Measurements from ENCODE around the gene SSBP2. TPM values are rescaled to one million over a fixed set of nuclear protein-coding genes. Genes with fewer than 3 reads are reported as not detected.

SSBP2 gene
- total RNA-seq, 1 donor from 2014 or later, result 85.2 TPM

GRCh38 chr5:81776258-81776657, 25.4 kb upstream of the SSBP2 start:
- Mint-ChIP-seq H3K27me3 (no peaks in the 10 kb centered on the region), H3K27ac (peak overlapping the region; percentile 14), H3K36me3 (no peaks in the 10 kb centered on the region), H3K4me1 (ENCODE audit: unreplicated experiment) (peaks cover 23% of the 10 kb centered on the region), H3K4me3 (no peak overlapping the region), H3K9me3 (peaks cover 17% of the 10 kb centered on the region)
- no peak for DNase-seq (ENCODE audit: extremely low spot score, unreplicated experiment)
- TF ChIP-seq, protein P1, sequence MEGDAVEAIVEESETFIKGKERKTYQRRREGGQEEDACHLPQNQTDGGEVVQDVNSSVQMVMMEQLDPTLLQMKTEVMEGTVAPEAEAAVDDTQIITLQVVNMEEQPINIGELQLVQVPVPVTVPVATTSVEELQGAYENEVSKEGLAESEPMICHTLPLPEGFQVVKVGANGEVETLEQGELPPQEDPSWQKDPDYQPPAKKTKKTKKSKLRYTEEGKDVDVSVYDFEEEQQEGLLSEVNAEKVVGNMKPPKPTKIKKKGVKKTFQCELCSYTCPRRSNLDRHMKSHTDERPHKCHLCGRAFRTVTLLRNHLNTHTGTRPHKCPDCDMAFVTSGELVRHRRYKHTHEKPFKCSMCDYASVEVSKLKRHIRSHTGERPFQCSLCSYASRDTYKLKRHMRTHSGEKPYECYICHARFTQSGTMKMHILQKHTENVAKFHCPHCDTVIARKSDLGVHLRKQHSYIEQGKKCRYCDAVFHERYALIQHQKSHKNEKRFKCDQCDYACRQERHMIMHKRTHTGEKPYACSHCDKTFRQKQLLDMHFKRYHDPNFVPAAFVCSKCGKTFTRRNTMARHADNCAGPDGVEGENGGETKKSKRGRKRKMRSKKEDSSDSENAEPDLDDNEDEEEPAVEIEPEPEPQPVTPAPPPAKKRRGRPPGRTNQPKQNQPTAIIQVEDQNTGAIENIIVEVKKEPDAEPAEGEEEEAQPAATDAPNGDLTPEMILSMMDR (conservative IDR thresholded peaks at IDR 0.05), result no peak

- H3K9me3 Mint-ChIP-seq, result peaks cover 23% of the 10 kb centered on the region
- no peak overlapping the region for H3K4me3 Mint-ChIP-seq
- TF ChIP-seq, protein P1 (conservative IDR thresholded peaks at IDR 0.05), result no peak
- H3K27me3 Mint-ChIP-seq, result no peaks in the 10 kb centered on the region
- DNase-seq (ENCODE audit: extremely low spot score, unreplicated experiment), result no peak
- no peak overlapping the region for H3K27ac Mint-ChIP-seq
- peaks cover 19% of the 10 kb centered on the region for H3K4me1 Mint-ChIP-seq (ENCODE audit: unreplicated experiment)
- no peaks in the 10 kb centered on the region for H3K36me3 Mint-ChIP-seq
These were observed 23.5 kb upstream of the SSBP2 start for GRCh38 chr5:81774374-81774773.

DNA sequence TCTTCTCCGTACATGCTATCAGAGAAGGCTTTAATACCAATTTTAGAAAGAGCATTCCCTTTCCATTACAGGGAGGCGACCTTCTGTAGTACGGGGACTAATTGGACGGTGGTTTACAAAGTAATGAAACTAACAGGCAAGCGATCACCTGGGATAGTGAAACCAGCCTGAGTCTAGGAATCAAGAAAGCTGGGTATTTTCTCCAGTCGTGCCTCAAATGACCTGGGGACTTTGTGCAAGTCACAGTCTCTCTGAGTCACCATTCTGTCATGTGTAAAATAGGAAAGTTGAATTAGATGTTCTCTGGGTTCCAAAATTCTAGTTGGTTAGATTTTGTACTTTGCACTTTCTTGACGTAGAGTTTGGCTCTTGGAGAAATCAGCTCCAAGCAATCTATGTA, 22.7 kb upstream of the SSBP2 start:
- no peak for DNase-seq (ENCODE audit: extremely low spot score, unreplicated experiment)
- peaks cover 23% of the 10 kb centered on the region for H3K9me3 Mint-ChIP-seq
- H3K4me1 Mint-ChIP-seq (ENCODE audit: unreplicated experiment), result peaks cover 17% of the 10 kb centered on the region
- no peaks in the 10 kb centered on the region for H3K36me3 Mint-ChIP-seq
- no peak overlapping the region for H3K27ac Mint-ChIP-seq
- TF ChIP-seq, protein P1 (conservative IDR thresholded peaks at IDR 0.05), result no peak
- no peaks in the 10 kb centered on the region for H3K27me3 Mint-ChIP-seq
- H3K4me3 Mint-ChIP-seq, result no peak overlapping the region

GRCh38 chr5:81773161-81773560, 22.3 kb upstream of the SSBP2 start:
- Mint-ChIP-seq H3K9me3 (peaks cover 23% of the 10 kb centered on the region), H3K4me1 (ENCODE audit: unreplicated experiment) (peaks cover 13% of the 10 kb centered on the region), H3K27ac (no peak overlapping the region), H3K36me3 (no peaks in the 10 kb centered on the region), H3K27me3 (no peaks in the 10 kb centered on the region), H3K4me3 (no peak overlapping the region)
- no peak for DNase-seq (ENCODE audit: extremely low spot score, unreplicated experiment)
- TF ChIP-seq, protein P1 (conservative IDR thresholded peaks at IDR 0.05), result no peak

GRCh38 chr5:81772488-81772887, 21.6 kb upstream of the SSBP2 start:
- no peak overlapping the region for H3K27ac Mint-ChIP-seq
- no peaks in the 10 kb centered on the region for H3K27me3 Mint-ChIP-seq
- no peak for DNase-seq (ENCODE audit: extremely low spot score, unreplicated experiment)
- H3K4me1 Mint-ChIP-seq (ENCODE audit: unreplicated experiment), result peaks cover 18% of the 10 kb centered on the region
- peaks cover 23% of the 10 kb centered on the region for H3K9me3 Mint-ChIP-seq
- no peaks in the 10 kb centered on the region for H3K36me3 Mint-ChIP-seq
- TF ChIP-seq, protein P1 (conservative IDR thresholded peaks at IDR 0.05), result no peak
- H3K4me3 Mint-ChIP-seq, result no peak overlapping the region

- Mint-ChIP-seq H3K9me3 (peaks cover 23% of the 10 kb centered on the region), H3K4me3 (no peak overlapping the region), H3K27me3 (no peaks in the 10 kb centered on the region), H3K27ac (peak overlapping the region; percentile 79), H3K36me3 (no peaks in the 10 kb centered on the region), H3K4me1 (ENCODE audit: unreplicated experiment) (peaks cover 14% of the 10 kb centered on the region)
- TF ChIP-seq, protein P1 (conservative IDR thresholded peaks at IDR 0.05), result no peak
- DNase-seq (ENCODE audit: extremely low spot score, unreplicated experiment), result no peak
These were observed 18.1 kb upstream of the SSBP2 start for GRCh38 chr5:81768935-81769452.
